K562 (cell line): ENCODE results near the gene ALDH9A1. TPM values are rescaled to one million over a fixed set of nuclear protein-coding genes. Genes with fewer than 3 reads are reported as not detected.

Experiments
- BCL6 ChIP-seq: fragments of 250-450 bp; sonication (Bioruptor Pico); IDR thresholded peaks from 2 replicates; pipeline ENCODE4 v1.4.0; 2020
- CEBPG ChIP-seq, 3 experiments: fragments of 200-800 bp in 1 of 3; sonication (Bioruptor generic) in 1 of 3; sonication (generic) in 1 of 3; formaldehyde crosslinking in 1 of 3; IDR thresholded peaks in 2 of 3; conservative IDR thresholded peaks in 1 of 3; 2 replicates each; pipeline versions ENCODE4 v1.6.1 to v1.8.0; 2016 to 2022; ENCODE audit warnings: missing compliant biosample characterization in 2 of 3, missing genetic modification characterization in 2 of 3, mild to moderate bottlenecking in 1 of 3, missing genetic modification reagents in 1 of 3
- CSDE1 ChIP-seq, 2 experiments: fragments of 450-650 bp; IDR thresholded peaks; 2 replicates each; pipeline ENCODE4 v1.6.1; 2016; ENCODE audit warnings: mild to moderate bottlenecking in 1 of 2
- E2F6 ChIP-seq, 2 experiments: IDR thresholded peaks; 2 replicates each; pipeline ENCODE4 v1.6.1; 2011; ENCODE audit warnings: borderline replicate concordance in 1 of 2, control low read depth in 1 of 2, low read depth in 1 of 2, low read length in 1 of 2, mild to moderate bottlenecking in 1 of 2, mixed read lengths in 1 of 2, moderate library complexity in 1 of 2; ENCODE audit not compliant: insufficient read depth in 1 of 2, insufficient read length in 1 of 2, poor library complexity in 1 of 2, severe bottlenecking in 1 of 2; ENCODE audit errors: extremely low read depth in 1 of 2
- EGR1 ChIP-seq: fragments of 450-650 bp; conservative IDR thresholded peaks from 2 replicates; pipeline ENCODE4 v1.6.1; 2017; ENCODE audit warnings: mild to moderate bottlenecking
- HDAC2 ChIP-seq: fragments of 450-650 bp; IDR thresholded peaks from 2 replicates; pipeline ENCODE4 v1.6.1; 2016; ENCODE audit warnings: mild to moderate bottlenecking
- HEY1 ChIP-seq: fragments of 250-450 bp; sonication (Bioruptor Pico); IDR thresholded peaks from 2 replicates; pipeline ENCODE4 v1.5.0; 2020; ENCODE audit warnings: mild to moderate bottlenecking, moderate library complexity, borderline replicate concordance
- HIVEP1 ChIP-seq: fragments of 250-450 bp; sonication (Bioruptor Pico); IDR thresholded peaks from 2 replicates; pipeline ENCODE4 v1.4.0; 2020; ENCODE audit warnings: mild to moderate bottlenecking
- ILF3 ChIP-seq: fragments of 450-650 bp; IDR thresholded peaks from 2 replicates; pipeline ENCODE4 v1.6.1; 2018; ENCODE audit warnings: antibody characterized with exemption, mild to moderate bottlenecking, moderate library complexity, borderline replicate concordance
- KDM5B ChIP-seq: fragments of 200-600 bp; sonication (generic); IDR thresholded peaks from 2 replicates; pipeline ENCODE4 v1.6.1; 2012; ENCODE audit warnings: low read depth, mild to moderate bottlenecking, moderate library complexity, low read length, control low read depth, inconsistent platforms; ENCODE audit not compliant: insufficient replicate concordance
- MAX ChIP-seq: sonication (generic); formaldehyde crosslinking; IDR thresholded peaks from 2 replicates; pipeline ENCODE4 v1.9.0; 2022; ENCODE audit warnings: mild to moderate bottlenecking, missing genetic modification reagents
- MYNN ChIP-seq, 2 experiments: sonication (generic); formaldehyde crosslinking in 1 of 2; IDR thresholded peaks; 2 replicates each; pipeline versions ENCODE4 v1.5.0 to v1.6.1; 2016 to 2020; ENCODE audit warnings: antibody characterized with exemption in 1 of 2, missing genetic modification reagents in 1 of 2
- PBX2 ChIP-seq, 2 experiments: IDR thresholded peaks in 1 of 2; conservative IDR thresholded peaks in 1 of 2; 2 replicates each; pipeline ENCODE4 v1.6.1; 2016; ENCODE audit warnings: low read depth in 2 of 2, mild to moderate bottlenecking in 1 of 2, missing compliant biosample characterization in 1 of 2, missing genetic modification characterization in 1 of 2, moderate library complexity in 1 of 2
- PHF20 ChIP-seq: fragments of 450-650 bp; IDR thresholded peaks from 2 replicates; pipeline ENCODE4 v1.6.1; 2018; ENCODE audit not compliant: partially characterized antibody
- PHF8 ChIP-seq: fragments of 200-600 bp; sonication (generic); IDR thresholded peaks from 2 replicates; pipeline ENCODE4 v1.6.1; 2012; ENCODE audit warnings: mixed run types, mild to moderate bottlenecking, inconsistent platforms, low read length, moderate library complexity, borderline replicate concordance
- POLR2AphosphoS5 ChIP-seq: IDR thresholded peaks from 2 replicates; pipeline ENCODE4 v1.6.1; 2011; ENCODE audit warnings: mild to moderate bottlenecking, low read depth, low read length, moderate library complexity; ENCODE audit not compliant: control insufficient read depth, insufficient read depth
- RHOXF2B ChIP-seq: fragments of 250-450 bp; sonication (Bioruptor Pico); conservative IDR thresholded peaks from 2 replicates; pipeline ENCODE4 v1.5.1; 2021
- SMARCC2 ChIP-seq: fragments of 450-650 bp; IDR thresholded peaks from 2 replicates; pipeline ENCODE4 v1.6.1; 2017; ENCODE audit warnings: antibody characterized with exemption, moderate library complexity, mild to moderate bottlenecking, low read depth
- SREBF1 ChIP-seq: fragments of 150-350 bp; IDR thresholded peaks from 2 replicates; pipeline ENCODE4 v1.6.1; 2014; ENCODE audit warnings: antibody characterized with exemption, low read depth, low read length, borderline replicate concordance
- ZBTB26 ChIP-seq: fragments of 450-650 bp; formaldehyde crosslinking; IDR thresholded peaks from 2 replicates; pipeline ENCODE4 v1.4.0; 2022; ENCODE audit warnings: missing genetic modification characterization
- ZNF253 ChIP-seq: fragments of 250-450 bp; sonication (Bioruptor Pico); conservative IDR thresholded peaks from 2 replicates; pipeline ENCODE4 v1.6.1; 2021; ENCODE audit warnings: mild to moderate bottlenecking
- ZNF444 ChIP-seq: fragments of 250-450 bp; sonication (Bioruptor Pico); IDR thresholded peaks from 2 replicates; pipeline ENCODE4 v1.4.0; 2020; ENCODE audit warnings: mild to moderate bottlenecking, moderate library complexity
- ZNF76 ChIP-seq: fragments of 250-450 bp; sonication (Bioruptor Pico); IDR thresholded peaks from 2 replicates; pipeline ENCODE4 v1.4.0; 2020; ENCODE audit warnings: mild to moderate bottlenecking, moderate library complexity, borderline replicate concordance
- ZNF77 ChIP-seq: fragments of 250-450 bp; sonication (Bioruptor Pico); IDR thresholded peaks from 2 replicates; pipeline ENCODE4 v1.5.0; 2020
- polyA plus RNA-seq, 8 experiments: library from polyadenylated mRNA; depleted of rRNA in 4 of 8; stranded (reverse) in 5 of 8; unstranded in 3 of 8; fragments of >200 nt; fragmentation: Nextera tagmentation in 2 of 8; fragmentation: Illumina TruSeq in 1 of 8; extraction: Ambion mirVana in 2 of 8; extraction: Trizol in 1 of 8; gene quantifications; 2 replicates each; pipeline versions ENCODE4 v1.2.1 to v1.2.3, GENCODE V29; 2011 to 2014; ENCODE audit warnings: inconsistent platforms in 1 of 8, missing spikeins in 1 of 8
- total RNA-seq, 7 experiments: library from RNA; depleted of rRNA in 6 of 7; stranded (reverse); fragments of >200 nt in 6 of 7; fragmentation: Illumina TruSeq in 2 of 7; extraction: Trizol in 2 of 7; gene quantifications; 2 replicates each; pipeline versions ENCODE4 v1.2.1 to v1.2.3, GENCODE V29; 2011 to 2021; ENCODE audit warnings: low replicate concordance in 1 of 7

Gene ALDH9A1
- total and polyA plus RNA-seq, 9 of the 15 experiments (the other 6 are each of a cell fraction or from before 2014, with no cell fraction given) = 26.5 to 54.3 (median 39.2) TPM

GRCh38 chr1:165698761-165699052 lies 345 bp upstream of the ALDH9A1 start (continued):
- TF ChIP-seq ZNF76 = no peak
- peak; percentile 13; the same call in 1 of the 2 replicates for TF ChIP-seq POLR2AphosphoS5
- TF ChIP-seq ZNF253 (CRISPR knock-in tag) = no peak
- TF ChIP-seq HIVEP1 (CRISPR knock-in tag) = no peak
- no peak for TF ChIP-seq ILF3
- TF ChIP-seq HEY1 (CRISPR knock-in tag) = no peak
- TF ChIP-seq HDAC2 = 0 out of 2 replicates have a peak, but pooled peaks have one; percentile 11
- TF ChIP-seq CSDE1 (IDR thresholded peaks at IDR 0.05) = no peak
- no peak for TF ChIP-seq CEBPG (CRISPR knock-in tag; IDR thresholded peaks at IDR 0.05)
- TF ChIP-seq CEBPG (tag; conservative IDR thresholded peaks at IDR 0.05 in 1 of 2, IDR thresholded peaks at IDR 0.05 in 1 of 2) = 0 out of 4 replicates have a peak, but pooled peaks of 1 of the 2 experiments have one; percentile 19
- no peak for TF ChIP-seq MYNN (IDR thresholded peaks at IDR 0.05)
- no peak for TF ChIP-seq MYNN (CRISPR knock-in tag; IDR thresholded peaks at IDR 0.05)
- peak in 1 of 2 experiments; percentile 45 for TF ChIP-seq E2F6 (IDR thresholded peaks at IDR 0.05; ENCODE audit: borderline replicate concordance in 1 of 2, extremely low read depth in 1 of 2, insufficient read depth in 1 of 2, insufficient read length in 1 of 2, low read depth in 1 of 2, low read length in 1 of 2, poor library complexity in 1 of 2, severe bottlenecking in 1 of 2)
- TF ChIP-seq KDM5B = peak; percentile 36
- TF ChIP-seq SMARCC2 = no peak
- TF ChIP-seq ZNF77 = no peak
- TF ChIP-seq ZBTB26 (CRISPR knock-in tag) = no peak
- no peak for TF ChIP-seq ZNF444 (CRISPR knock-in tag)
- TF ChIP-seq SREBF1 = no peak
- TF ChIP-seq PBX2 (CRISPR knock-in tag; IDR thresholded peaks at IDR 0.05; ENCODE audit: low read depth) = no peak
- no peak for TF ChIP-seq PBX2 (tag; conservative IDR thresholded peaks at IDR 0.05; ENCODE audit: low read depth)
- no peak for TF ChIP-seq EGR1
- TF ChIP-seq PHF8 = peak; percentile 29; the same call in 1 of the 2 replicates
- no peak for TF ChIP-seq RHOXF2B (CRISPR knock-in tag)
- no peak for TF ChIP-seq BCL6 (CRISPR knock-in tag)
- TF ChIP-seq PHF20 = no peak
- no peak for TF ChIP-seq MAX
